Fibroblast of lung (primary cell): ENCODE results near the gene WDR44.

Experiments used
- EZH2 ChIP-seq: IDR thresholded peaks from 2 replicates; pipeline ENCODE4 v1.5.1; 2012; ENCODE audit warnings: low read length, control low read depth, mild to moderate bottlenecking; ENCODE audit errors: missing control alignments
- TF ChIP-seq, protein P1 (sequence below), 2 donors: IDR thresholded peaks in 1 of 2; conservative IDR thresholded peaks in 1 of 2; 1 replicate in 1 of 2; 2 replicates in 1 of 2; pipeline ENCODE4 v1.5.1; 2011 to 2012; ENCODE audit warnings: low read length in 2 of 2, control low read depth in 1 of 2, inconsistent platforms in 1 of 2, low read depth in 1 of 2, mild to moderate bottlenecking in 1 of 2

GRCh38 chrX:118464501-118464900 is 118.6 kb downstream of the WDR44 start:
- TF ChIP-seq, protein P1, sequence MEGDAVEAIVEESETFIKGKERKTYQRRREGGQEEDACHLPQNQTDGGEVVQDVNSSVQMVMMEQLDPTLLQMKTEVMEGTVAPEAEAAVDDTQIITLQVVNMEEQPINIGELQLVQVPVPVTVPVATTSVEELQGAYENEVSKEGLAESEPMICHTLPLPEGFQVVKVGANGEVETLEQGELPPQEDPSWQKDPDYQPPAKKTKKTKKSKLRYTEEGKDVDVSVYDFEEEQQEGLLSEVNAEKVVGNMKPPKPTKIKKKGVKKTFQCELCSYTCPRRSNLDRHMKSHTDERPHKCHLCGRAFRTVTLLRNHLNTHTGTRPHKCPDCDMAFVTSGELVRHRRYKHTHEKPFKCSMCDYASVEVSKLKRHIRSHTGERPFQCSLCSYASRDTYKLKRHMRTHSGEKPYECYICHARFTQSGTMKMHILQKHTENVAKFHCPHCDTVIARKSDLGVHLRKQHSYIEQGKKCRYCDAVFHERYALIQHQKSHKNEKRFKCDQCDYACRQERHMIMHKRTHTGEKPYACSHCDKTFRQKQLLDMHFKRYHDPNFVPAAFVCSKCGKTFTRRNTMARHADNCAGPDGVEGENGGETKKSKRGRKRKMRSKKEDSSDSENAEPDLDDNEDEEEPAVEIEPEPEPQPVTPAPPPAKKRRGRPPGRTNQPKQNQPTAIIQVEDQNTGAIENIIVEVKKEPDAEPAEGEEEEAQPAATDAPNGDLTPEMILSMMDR (conservative IDR thresholded peaks at IDR 0.05 in 1 of 2, IDR thresholded peaks at IDR 0.05 in 1 of 2; ENCODE audit: low read depth in 1 of 2, low read length in 2 of 2), result no peak
- no peak for TF ChIP-seq EZH2
